ENCODE measurements around the gene CD300LG. TPM values are rescaled to one million over a fixed set of nuclear protein-coding genes. Genes with fewer than 3 reads are reported as not detected.

Gene CD300LG
- total RNA-seq, 1 donor from 2014 or later: 5.4 TPM

DNA sequence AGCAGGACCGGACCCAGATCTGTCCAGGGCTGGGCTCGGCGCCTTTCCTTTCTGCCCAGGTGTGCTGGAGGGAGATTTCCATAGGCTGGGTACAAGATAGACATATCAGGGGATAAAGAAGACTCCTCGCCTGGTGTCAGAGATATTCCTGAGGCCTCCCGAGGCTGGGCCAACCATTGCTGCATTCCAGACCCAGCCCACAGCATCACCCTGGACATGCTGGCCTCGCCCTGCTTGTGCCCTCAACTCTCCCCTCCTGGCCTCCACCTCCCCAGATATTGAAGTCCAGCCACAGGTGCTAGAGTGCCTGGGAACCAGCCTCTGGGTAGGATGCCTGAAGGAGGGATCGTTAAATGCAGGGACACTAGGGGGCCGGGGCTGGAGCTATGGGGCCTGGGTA lies 2.1 kb downstream of the CD300LG start:
- Mint-ChIP-seq H3K4me1 (ENCODE audit: unreplicated experiment) (peaks cover 6% of the 10 kb centered on the region), H3K36me3 (ENCODE audit: low read depth, unreplicated experiment) (no peaks in the 10 kb centered on the region), H3K4me3 (ENCODE audit: unreplicated experiment) (no peak overlapping the region), H3K9me3 (ENCODE audit: unreplicated experiment) (no peaks in the 10 kb centered on the region), H3K27me3 (ENCODE audit: unreplicated experiment) (peaks cover 6% of the 10 kb centered on the region), H3K27ac (ENCODE audit: unreplicated experiment) (no peak overlapping the region)
- no peak for DNase-seq (ENCODE audit: low spot score)
- TF ChIP-seq, protein P1, sequence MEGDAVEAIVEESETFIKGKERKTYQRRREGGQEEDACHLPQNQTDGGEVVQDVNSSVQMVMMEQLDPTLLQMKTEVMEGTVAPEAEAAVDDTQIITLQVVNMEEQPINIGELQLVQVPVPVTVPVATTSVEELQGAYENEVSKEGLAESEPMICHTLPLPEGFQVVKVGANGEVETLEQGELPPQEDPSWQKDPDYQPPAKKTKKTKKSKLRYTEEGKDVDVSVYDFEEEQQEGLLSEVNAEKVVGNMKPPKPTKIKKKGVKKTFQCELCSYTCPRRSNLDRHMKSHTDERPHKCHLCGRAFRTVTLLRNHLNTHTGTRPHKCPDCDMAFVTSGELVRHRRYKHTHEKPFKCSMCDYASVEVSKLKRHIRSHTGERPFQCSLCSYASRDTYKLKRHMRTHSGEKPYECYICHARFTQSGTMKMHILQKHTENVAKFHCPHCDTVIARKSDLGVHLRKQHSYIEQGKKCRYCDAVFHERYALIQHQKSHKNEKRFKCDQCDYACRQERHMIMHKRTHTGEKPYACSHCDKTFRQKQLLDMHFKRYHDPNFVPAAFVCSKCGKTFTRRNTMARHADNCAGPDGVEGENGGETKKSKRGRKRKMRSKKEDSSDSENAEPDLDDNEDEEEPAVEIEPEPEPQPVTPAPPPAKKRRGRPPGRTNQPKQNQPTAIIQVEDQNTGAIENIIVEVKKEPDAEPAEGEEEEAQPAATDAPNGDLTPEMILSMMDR (IDR thresholded peaks at IDR 0.05; ENCODE audit: unreplicated experiment): no peak

DNA sequence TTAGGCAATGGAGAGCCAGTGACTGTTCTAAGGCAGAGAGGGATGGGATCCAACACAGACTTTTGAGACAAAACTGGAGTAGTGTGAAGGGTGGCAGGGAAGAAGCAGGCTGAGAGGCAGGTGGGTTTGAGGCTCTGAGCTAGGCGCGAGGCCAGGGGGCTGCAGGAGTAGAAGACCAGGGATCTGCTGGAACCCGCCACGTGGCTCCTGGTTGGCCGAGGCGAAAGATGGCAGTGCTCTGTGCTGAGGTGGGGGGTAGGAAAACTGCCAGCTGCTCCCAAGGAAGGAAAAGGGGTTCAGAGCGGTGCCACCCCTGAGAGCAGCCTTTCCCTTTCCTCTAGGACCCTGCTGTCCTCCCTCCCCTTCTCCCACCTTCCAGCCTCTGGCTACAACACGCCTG lies 5.6 kb downstream of the CD300LG start:
- Mint-ChIP-seq H3K4me1 (ENCODE audit: unreplicated experiment) (peaks cover 11% of the 10 kb centered on the region), H3K27ac (ENCODE audit: unreplicated experiment) (no peak overlapping the region), H3K4me3 (ENCODE audit: unreplicated experiment) (no peak overlapping the region), H3K36me3 (ENCODE audit: low read depth, unreplicated experiment) (no peaks in the 10 kb centered on the region), H3K9me3 (ENCODE audit: unreplicated experiment) (no peaks in the 10 kb centered on the region), H3K27me3 (ENCODE audit: unreplicated experiment) (peaks cover 5% of the 10 kb centered on the region)
- TF ChIP-seq, protein P1 (IDR thresholded peaks at IDR 0.05; ENCODE audit: unreplicated experiment): no peak
- no peak for DNase-seq (ENCODE audit: low spot score)

DNA sequence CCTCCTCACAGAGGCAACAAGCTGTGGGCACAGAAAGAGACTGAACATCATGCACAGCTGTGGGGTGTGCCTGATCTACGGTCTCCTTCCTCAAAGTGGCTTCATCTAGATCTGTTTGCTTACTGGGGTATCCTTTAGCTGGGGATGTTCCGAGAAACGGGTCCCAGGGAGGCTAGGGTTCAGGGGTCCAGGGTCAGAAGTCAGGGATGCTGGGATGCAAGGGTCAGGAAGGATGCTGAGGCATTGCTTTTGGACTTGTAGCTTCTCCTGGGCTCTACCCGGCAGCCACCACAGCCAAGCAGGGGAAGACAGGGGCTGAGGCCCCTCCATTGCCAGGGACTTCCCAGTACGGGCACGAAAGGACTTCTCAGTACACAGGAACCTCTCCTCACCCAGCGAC lies 6.6 kb downstream of the CD300LG start:
- DNase-seq (ENCODE audit: low spot score): no peak
- H3K27me3 Mint-ChIP-seq (ENCODE audit: unreplicated experiment): peaks cover 5% of the 10 kb centered on the region
- TF ChIP-seq, protein P1 (IDR thresholded peaks at IDR 0.05; ENCODE audit: unreplicated experiment): no peak
- H3K4me1 Mint-ChIP-seq (ENCODE audit: unreplicated experiment): peaks cover 19% of the 10 kb centered on the region
- no peak overlapping the region for H3K27ac Mint-ChIP-seq (ENCODE audit: unreplicated experiment)
- no peaks in the 10 kb centered on the region for H3K36me3 Mint-ChIP-seq (ENCODE audit: low read depth, unreplicated experiment)
- no peak overlapping the region for H3K4me3 Mint-ChIP-seq (ENCODE audit: unreplicated experiment)
- H3K9me3 Mint-ChIP-seq (ENCODE audit: unreplicated experiment): no peaks in the 10 kb centered on the region

DNA sequence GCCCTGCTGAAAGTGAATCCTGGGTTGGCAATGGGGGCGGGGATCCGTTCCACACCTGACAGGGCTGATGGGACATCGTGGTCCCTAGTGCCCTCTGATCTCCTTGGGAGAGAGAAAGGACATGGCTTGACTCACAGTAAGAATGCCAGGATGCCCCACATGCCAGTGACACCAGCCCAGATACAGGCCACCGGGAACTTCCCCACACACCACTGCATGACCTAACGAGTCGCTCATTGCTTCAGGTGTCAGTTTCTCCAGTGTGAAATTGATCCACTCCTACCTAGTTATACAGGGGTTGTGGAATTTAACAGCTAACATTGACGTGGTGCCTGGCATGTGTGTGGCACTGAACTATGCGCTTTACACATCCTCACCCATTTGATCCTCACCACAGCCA lies 7.5 kb downstream of the CD300LG start:
- Mint-ChIP-seq H3K27me3 (ENCODE audit: unreplicated experiment) (peaks cover 5% of the 10 kb centered on the region), H3K9me3 (ENCODE audit: unreplicated experiment) (no peaks in the 10 kb centered on the region), H3K36me3 (ENCODE audit: low read depth, unreplicated experiment) (no peaks in the 10 kb centered on the region), H3K4me3 (ENCODE audit: unreplicated experiment) (no peak overlapping the region), H3K27ac (ENCODE audit: unreplicated experiment) (no peak overlapping the region), H3K4me1 (ENCODE audit: unreplicated experiment) (peaks cover 29% of the 10 kb centered on the region)
- no peak for DNase-seq (ENCODE audit: low spot score)
- TF ChIP-seq, protein P1 (IDR thresholded peaks at IDR 0.05; ENCODE audit: unreplicated experiment): no peak

DNA sequence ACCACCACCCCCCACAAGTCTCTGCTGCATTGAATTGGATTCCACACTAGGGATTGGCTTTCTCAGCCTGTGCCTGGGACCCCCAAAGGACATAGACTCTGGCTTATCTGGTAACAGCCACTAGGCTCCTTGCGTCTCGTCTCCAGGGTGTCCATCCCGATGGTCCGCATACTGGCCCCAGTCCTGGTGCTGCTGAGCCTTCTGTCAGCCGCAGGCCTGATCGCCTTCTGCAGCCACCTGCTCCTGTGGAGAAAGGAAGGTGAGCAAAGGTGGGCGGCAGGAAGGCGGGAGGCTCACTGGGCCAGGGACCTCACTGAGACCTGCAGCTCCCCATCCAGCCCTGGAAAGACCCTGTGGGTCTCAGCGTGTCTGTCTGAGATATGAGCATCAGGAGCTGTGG lies 8.1 kb downstream of the CD300LG start:
- no peak for DNase-seq (ENCODE audit: low spot score)
- Mint-ChIP-seq H3K27ac (ENCODE audit: unreplicated experiment) (no peak overlapping the region), H3K4me1 (ENCODE audit: unreplicated experiment) (peaks cover 35% of the 10 kb centered on the region), H3K27me3 (ENCODE audit: unreplicated experiment) (peaks cover 5% of the 10 kb centered on the region), H3K36me3 (ENCODE audit: low read depth, unreplicated experiment) (no peaks in the 10 kb centered on the region), H3K9me3 (ENCODE audit: unreplicated experiment) (no peaks in the 10 kb centered on the region), H3K4me3 (ENCODE audit: unreplicated experiment) (no peak overlapping the region)
- TF ChIP-seq, protein P1 (IDR thresholded peaks at IDR 0.05; ENCODE audit: unreplicated experiment): no peak

Data from endothelial cell (in vitro differentiated cells).